ENCODE data around the gene RHOT2. TPM values are rescaled to one million over a fixed set of nuclear protein-coding genes. Genes with fewer than 3 reads are reported as not detected.

RHOT2 gene
- total RNA-seq, 1 experiment from 2014 or later = 98.5 TPM

- TF ChIP-seq ZFX (IDR thresholded peaks at IDR 0.05) (no peak), EGR1 (IDR thresholded peaks at IDR 0.05; ENCODE audit: low read depth) (no peak), SP1 (IDR thresholded peaks at IDR 0.05; ENCODE audit: low read depth) (no peak), FOSL1 (IDR thresholded peaks at IDR 0.05; ENCODE audit: low read depth) (no peak), TCF7L2 (IDR thresholded peaks at IDR 0.05; ENCODE audit: borderline replicate concordance, extremely low read depth, insufficient read depth, insufficient read length) (no peak)
- TF ChIP-seq, protein P1, sequence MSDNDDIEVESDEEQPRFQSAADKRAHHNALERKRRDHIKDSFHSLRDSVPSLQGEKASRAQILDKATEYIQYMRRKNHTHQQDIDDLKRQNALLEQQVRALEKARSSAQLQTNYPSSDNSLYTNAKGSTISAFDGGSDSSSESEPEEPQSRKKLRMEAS (IDR thresholded peaks at IDR 0.05) = no peak
- TF ChIP-seq, protein P2, sequence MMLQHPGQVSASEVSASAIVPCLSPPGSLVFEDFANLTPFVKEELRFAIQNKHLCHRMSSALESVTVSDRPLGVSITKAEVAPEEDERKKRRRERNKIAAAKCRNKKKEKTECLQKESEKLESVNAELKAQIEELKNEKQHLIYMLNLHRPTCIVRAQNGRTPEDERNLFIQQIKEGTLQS (IDR thresholded peaks at IDR 0.05) = no peak
Measured at GRCh38 chr16:711084-711483, 43.2 kb downstream of the RHOT2 start (continued).

DNA sequence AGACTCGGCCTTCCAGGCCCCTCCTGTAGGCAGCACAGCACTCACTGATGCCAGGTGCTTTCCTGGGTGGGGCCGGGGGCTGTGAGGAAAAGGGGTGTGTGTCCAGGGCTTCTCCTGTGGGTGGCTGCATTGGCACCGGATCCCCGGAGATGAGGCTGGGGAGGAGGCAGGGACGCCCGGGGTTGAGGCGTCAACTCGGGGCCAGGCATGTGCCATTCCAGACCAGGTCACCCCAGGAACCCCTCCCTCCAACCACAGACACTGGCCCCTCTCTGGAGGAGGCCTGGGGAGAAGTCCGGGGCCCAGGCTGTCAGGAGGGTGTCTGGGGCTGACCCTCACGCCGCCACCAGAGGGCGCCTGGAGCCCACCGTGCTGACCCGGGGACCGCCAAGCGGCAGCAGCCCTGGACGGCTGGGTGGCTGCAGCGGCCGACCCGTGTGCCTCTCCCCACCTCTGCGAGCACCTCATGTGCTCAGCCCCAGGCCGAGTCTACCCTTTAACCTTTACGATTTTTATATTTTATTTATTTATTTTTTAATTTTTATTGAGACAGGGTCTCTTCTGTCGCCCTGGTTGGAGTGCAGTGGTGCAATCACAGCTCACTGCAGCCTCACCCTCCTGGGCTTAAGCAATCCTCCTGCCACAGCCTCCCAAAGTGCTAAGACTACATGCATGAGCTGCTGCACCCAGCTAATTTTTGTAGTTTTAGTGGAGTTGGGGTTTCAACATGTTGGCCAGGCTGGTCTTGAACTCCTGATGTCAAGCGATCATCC, 43.8 kb downstream of the RHOT2 start:
- no peaks in the 10 kb centered on the region for H3K9me3 ChIP-seq (ENCODE audit: control insufficient read depth in 1 of 2, insufficient read depth in 1 of 2, low read depth in 1 of 2, low read length in 2 of 2)
- peak overlapping the region; percentile 55; the same call in 1 of the 2 replicates for H3K27ac ChIP-seq (ENCODE audit: low read depth, low read length)

More for the DNA sequence above, 43.8 kb downstream of the RHOT2 start:
- no TSS peak for BruUV-seq (replicated peaks)
- H3K9ac ChIP-seq (ENCODE audit: low read length) = peak overlapping the region; percentile 35
- TF ChIP-seq, protein P3, sequence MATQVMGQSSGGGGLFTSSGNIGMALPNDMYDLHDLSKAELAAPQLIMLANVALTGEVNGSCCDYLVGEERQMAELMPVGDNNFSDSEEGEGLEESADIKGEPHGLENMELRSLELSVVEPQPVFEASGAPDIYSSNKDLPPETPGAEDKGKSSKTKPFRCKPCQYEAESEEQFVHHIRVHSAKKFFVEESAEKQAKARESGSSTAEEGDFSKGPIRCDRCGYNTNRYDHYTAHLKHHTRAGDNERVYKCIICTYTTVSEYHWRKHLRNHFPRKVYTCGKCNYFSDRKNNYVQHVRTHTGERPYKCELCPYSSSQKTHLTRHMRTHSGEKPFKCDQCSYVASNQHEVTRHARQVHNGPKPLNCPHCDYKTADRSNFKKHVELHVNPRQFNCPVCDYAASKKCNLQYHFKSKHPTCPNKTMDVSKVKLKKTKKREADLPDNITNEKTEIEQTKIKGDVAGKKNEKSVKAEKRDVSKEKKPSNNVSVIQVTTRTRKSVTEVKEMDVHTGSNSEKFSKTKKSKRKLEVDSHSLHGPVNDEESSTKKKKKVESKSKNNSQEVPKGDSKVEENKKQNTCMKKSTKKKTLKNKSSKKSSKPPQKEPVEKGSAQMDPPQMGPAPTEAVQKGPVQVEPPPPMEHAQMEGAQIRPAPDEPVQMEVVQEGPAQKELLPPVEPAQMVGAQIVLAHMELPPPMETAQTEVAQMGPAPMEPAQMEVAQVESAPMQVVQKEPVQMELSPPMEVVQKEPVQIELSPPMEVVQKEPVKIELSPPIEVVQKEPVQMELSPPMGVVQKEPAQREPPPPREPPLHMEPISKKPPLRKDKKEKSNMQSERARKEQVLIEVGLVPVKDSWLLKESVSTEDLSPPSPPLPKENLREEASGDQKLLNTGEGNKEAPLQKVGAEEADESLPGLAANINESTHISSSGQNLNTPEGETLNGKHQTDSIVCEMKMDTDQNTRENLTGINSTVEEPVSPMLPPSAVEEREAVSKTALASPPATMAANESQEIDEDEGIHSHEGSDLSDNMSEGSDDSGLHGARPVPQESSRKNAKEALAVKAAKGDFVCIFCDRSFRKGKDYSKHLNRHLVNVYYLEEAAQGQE (IDR thresholded peaks at IDR 0.05; ENCODE audit: low read depth) = no peak
- TF ChIP-seq, protein P2 (IDR thresholded peaks at IDR 0.05) = no peak
- no peak for TF ChIP-seq ZNF274 (IDR thresholded peaks at IDR 0.05; ENCODE audit: low read depth, low read length)
- no peak for TF ChIP-seq TCF7L2 (IDR thresholded peaks at IDR 0.05; ENCODE audit: borderline replicate concordance, extremely low read depth, insufficient read depth, insufficient read length)
- TF ChIP-seq, protein P4, sequence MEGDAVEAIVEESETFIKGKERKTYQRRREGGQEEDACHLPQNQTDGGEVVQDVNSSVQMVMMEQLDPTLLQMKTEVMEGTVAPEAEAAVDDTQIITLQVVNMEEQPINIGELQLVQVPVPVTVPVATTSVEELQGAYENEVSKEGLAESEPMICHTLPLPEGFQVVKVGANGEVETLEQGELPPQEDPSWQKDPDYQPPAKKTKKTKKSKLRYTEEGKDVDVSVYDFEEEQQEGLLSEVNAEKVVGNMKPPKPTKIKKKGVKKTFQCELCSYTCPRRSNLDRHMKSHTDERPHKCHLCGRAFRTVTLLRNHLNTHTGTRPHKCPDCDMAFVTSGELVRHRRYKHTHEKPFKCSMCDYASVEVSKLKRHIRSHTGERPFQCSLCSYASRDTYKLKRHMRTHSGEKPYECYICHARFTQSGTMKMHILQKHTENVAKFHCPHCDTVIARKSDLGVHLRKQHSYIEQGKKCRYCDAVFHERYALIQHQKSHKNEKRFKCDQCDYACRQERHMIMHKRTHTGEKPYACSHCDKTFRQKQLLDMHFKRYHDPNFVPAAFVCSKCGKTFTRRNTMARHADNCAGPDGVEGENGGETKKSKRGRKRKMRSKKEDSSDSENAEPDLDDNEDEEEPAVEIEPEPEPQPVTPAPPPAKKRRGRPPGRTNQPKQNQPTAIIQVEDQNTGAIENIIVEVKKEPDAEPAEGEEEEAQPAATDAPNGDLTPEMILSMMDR (IDR thresholded peaks at IDR 0.05 in 2 of 3, conservative IDR thresholded peaks at IDR 0.05 in 1 of 3; ENCODE audit: borderline replicate concordance in 1 of 3, insufficient read depth in 1 of 3, low read depth in 2 of 3, low read length in 2 of 3) = peak in 2 of 3 experiments; percentile 82 to 96; a peak in 4 of 6 replicates
- ATAC-seq (peak; percentile 57), DNase-seq (ENCODE audit: low read depth, low spot score) (no peak)
- peaks cover 3% of the 10 kb centered on the region; the same call in 1 of the 2 replicates for H4K20me1 ChIP-seq (ENCODE audit: insufficient read depth)
- RAD21 ChIA-PET (ENCODE audit: low non-redundant PET in 1 of 2, low total read pairs in 2 of 2, uncharacterized antibody in 2 of 2, unreplicated experiment in 2 of 2) = interaction anchor here in 1 of 2 experiments (1.0 to 1.1 kb wide), 2 partner anchors 77 to 93 kb away, joined by 3 read pairs; partner anchors contain the start of genes CHTF18 and RPUSD1
- no peaks in the 10 kb centered on the region for H3K36me3 ChIP-seq (ENCODE audit: control insufficient read depth in 1 of 2, insufficient read depth in 2 of 2, low read length in 2 of 2)
- H3K9me2 ChIP-seq (ENCODE audit: insufficient read depth) = no peaks in the 10 kb centered on the region
- intact Hi-C loops (cut with micrococcal nuclease) = loop anchor here (1.0 to 5.0 kb wide), 3 partner anchors 74 to 346 kb away; no protein-coding TSS in a partner anchor
- H3K79me2 ChIP-seq (ENCODE audit: insufficient read depth, low read length) = peaks cover 10% of the 10 kb centered on the region
- H3K4me1 ChIP-seq (ENCODE audit: control insufficient read depth in 1 of 2, insufficient read depth in 2 of 2, low read length in 2 of 2) = peaks cover 21 to 57% of the 10 kb centered on the region in 2 experiments
- no peaks in the 10 kb centered on the region for H3K27me3 ChIP-seq (ENCODE audit: insufficient read depth, low read length)
- CTCF ChIA-PET = interaction anchor here (0.7 to 2.7 kb wide), 14 partner anchors 9 to 391 kb away, joined by 3 to 19 read pairs (median 8); partner anchors contain the start of genes ANTKMT, CCDC78, CHTF18 and HAGHL
- no peak overlapping the region for H3K4me3 ChIP-seq (replicated peaks in 1 of 2; ENCODE audit: low read depth in 1 of 2, low read length in 2 of 2)
- peak overlapping the region; percentile 59 for H3K4me2 ChIP-seq (ENCODE audit: low read length)
- peak overlapping the region; percentile 61 for H2AFZ ChIP-seq (ENCODE audit: low read depth, low read length, poor library complexity, severe bottlenecking)
- POLR2A ChIA-PET = interaction anchor here (0.7 to 2.1 kb wide), 4 partner anchors 16 to 77 kb away, joined by 3 to 9 read pairs (median 4); partner anchors contain the start of genes CHTF18 and RPUSD1

Data from HCT116 (cell line).